Activated CD8-positive, alpha-beta memory T cell treated with anti-CD3 and anti-CD28 coated beads for 1 hour (primary cell): Measurements from ENCODE around the gene STX11.
A peak's percentile ranks its signal among the peaks of the same experiment; 100 is the strongest.
"Not testable (repeated sequence)": the region's sequence is repeated elsewhere in the genome, so short reads cannot be mapped to it uniquely, and the experiment has no call there.

ENCODE experiments used
- DNase-seq, 2 donors: peaks; one replicate each; pipeline ENCODE4 v3.0.0-alpha.2; 2020; ENCODE audit warnings: low read depth in 1 of 2; ENCODE audit errors: extremely low read depth in 1 of 2

Gene STX11

DNA sequence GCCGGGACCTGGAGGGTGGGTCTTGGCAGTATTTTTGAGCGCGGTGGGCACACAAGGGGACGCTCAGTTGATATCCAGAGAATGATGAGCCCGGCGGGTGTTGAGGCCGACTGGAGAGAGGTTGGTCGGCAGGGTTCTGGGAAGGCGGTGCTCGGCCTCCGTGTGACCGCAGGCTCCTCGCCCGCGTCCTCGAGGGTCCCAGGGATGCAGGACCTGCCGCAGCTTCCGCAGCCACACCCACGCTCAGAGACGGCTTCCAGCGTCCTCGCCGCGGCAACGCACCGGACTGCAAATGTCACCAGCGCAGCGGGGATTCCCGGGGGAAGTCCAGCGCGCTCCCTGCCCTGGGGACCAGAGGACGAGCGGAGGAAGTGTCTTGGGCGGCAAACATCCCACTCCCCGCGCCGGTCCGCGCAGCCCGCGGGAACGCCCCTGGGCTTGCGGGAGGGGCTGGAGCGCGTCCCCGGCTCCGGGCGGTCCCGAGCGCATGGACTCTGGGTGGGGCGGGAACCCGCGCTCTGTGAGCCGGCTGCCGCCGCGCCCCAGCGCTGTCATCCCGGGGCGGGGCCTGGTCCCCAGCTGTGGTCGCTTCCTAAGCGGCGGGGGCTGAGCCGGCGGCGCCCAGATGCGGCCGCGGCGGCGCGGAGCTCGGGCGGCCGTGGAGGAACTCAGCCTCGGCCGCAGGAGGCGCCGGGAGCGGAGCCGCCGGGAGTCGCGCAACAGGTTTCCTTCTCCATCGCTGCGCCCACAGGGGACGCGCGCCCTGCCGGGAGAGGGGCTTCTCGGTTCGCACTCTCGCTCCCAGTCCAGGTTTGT is at the start of gene STX11:
TSS of gene STX11 (plus strand) at position 624 of the 816 bp plus-strand sequence. CDS start 36,111 bp downstream, outside the sequence.
- DNase-seq = peak; percentile 27 to 56

- no peak for DNase-seq
These were observed 47.2 kb upstream of the STX11 start for GRCh38 chr6:144103026-144103563.

- DNase-seq = no peak
These were observed 45.8 kb upstream of the STX11 start for GRCh38 chr6:144104488-144104887.

- no peak for DNase-seq
These were observed 45.3 kb upstream of the STX11 start for GRCh38 chr6:144104898-144105487.

DNA sequence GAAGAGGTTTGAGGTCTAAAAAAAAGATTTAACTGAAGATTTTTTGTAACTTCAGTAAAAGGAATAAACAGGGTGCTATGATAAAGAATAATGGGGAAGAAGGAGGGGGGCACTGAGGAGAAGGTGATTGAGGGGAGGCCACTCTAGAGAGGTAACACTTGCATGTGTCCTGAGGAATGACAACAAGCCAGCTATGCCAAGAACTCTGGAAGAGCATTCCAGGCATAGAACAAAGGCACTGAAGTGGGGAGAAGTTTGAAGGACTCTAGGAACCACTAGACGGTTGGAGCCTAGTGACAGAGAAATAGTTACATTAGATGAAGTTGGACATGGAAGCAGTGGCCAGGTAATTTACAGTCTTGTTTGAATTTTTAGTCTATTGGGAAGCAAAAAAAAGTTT is 44.1 kb upstream of the STX11 start:
- no peak for DNase-seq

DNA sequence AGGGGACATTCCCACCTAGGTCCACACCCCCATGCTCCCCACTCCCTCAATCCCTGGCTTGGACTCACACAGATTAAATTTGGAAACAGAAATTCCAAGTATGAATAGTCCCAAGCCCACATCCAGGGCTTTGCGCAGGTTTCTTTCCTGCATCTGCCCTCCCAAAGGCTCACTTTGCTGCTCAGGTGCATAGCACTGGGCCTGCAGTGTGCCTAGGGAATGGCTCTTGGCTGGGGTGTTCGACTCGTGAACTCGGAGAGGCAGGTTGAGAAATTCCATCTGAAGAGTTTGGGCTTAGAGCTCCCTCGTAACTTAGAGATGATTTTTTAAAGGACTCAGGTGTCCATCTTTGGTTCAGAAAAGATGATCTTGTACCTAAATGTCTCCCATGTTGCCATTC is 40.1 kb upstream of the STX11 start:
- no peak for DNase-seq

- no peak for DNase-seq
These were observed 37.0 kb upstream of the STX11 start for GRCh38 chr6:144113366-144113765.

- no peak for DNase-seq
These were observed 35.1 kb upstream of the STX11 start for GRCh38 chr6:144115219-144115618.

GRCh38 chr6:144119376-144119775 is 30.9 kb upstream of the STX11 start:
- no peak for DNase-seq

GRCh38 chr6:144122861-144123260 is 27.5 kb upstream of the STX11 start:
- no peak for DNase-seq

- no peak for DNase-seq
These were observed 26.9 kb upstream of the STX11 start for GRCh38 chr6:144123421-144123820.

DNA sequence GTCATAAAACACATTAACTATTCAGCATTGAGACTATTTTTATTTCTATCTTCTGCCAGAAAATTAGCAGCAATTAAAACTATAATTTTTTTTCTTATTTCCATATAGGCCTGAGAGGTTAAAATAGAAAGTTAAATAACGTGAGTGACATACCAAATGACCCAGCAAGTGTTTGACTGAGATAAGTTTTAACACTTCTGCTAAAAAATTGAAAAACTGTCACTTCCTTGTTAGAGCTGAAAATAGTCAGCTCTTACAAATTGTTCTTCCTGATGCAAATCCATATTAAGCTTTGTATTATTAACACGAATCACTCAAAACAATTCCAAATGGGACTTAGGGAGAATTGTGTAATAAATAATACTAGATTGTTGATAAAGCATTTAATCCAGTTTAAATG is 26.5 kb upstream of the STX11 start:
- DNase-seq = no peak

- DNase-seq = no peak
These were observed 23.2 kb upstream of the STX11 start for GRCh38 chr6:144127097-144127496.

DNA sequence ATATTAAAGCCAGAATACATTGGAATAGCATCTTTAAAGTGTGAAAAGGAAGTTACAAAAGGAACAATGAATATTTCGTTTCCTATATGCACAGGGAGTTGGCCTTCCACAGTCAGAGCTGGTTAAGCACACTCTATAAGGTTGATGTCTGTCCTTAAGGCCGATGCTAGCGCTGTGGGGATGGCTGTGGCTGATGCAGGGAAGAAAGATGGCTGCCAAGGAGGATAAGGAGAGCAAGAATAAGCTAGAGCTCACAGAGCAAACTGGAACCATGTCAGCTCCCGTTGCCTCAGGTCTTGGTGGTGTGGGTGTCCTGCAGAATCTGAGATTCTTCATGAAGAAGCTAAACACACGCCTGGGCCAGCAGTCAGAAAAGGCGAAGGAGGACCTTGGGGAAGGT is 20.8 kb upstream of the STX11 start:
- no peak for DNase-seq

GRCh38 chr6:144131248-144131709 is 19.0 kb upstream of the STX11 start:
- DNase-seq = no peak

DNA sequence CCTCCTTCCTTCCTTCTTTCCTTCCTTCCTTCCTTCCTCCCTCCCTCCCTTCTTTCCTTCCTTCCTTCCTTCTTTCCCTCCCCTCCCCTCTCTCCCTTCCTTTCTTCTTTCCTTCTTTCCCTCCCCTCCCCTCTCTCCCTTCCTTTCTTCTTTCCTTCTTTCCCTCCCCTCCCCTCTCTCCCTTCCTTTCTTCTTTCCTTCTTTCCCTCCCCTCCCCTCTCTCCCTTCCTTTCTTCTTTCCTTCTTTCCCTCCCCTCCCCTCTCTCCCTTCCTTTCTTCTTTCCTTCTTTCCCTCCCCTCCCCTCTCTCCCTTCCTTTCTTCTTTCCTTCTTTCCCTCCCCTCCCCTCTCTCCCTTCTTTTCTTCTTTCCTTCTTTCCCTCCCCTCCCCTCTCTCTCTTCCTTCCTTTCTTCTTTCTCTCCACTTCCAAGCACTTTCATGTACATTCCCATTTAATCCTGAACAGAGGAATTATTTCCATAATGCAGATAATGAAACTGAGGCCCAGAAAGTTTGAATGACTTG is 18.1 kb upstream of the STX11 start:
- DNase-seq = not testable (repeated sequence)

DNA sequence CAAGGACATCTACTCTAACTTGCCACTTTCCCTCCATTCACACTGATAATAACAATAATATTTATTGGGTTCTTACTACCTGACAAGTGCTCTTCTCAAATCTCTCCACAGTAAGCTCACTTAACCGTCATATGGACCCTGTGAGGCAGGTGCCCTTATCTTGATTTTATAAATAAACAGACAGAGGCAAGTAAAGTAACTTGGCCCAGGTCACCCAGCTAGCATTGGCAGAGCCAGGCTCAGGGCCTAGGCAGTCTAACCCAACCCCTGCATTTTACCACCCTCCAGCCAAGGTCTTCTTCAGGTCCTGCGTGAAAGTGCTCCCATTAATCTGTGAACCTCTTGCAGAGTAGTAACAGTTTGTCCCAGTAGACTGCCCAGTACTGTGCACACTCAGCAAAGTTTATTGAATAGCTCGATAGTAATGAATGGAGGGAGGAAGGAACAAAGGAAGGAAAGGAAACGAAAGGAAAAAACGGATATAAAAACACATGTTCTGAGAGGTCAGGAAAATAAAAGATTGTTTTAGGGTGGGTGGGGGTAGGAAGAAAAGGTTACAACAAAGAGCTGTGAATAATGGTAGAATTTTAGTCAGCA is 17.0 kb upstream of the STX11 start:
- no peak for DNase-seq

DNA sequence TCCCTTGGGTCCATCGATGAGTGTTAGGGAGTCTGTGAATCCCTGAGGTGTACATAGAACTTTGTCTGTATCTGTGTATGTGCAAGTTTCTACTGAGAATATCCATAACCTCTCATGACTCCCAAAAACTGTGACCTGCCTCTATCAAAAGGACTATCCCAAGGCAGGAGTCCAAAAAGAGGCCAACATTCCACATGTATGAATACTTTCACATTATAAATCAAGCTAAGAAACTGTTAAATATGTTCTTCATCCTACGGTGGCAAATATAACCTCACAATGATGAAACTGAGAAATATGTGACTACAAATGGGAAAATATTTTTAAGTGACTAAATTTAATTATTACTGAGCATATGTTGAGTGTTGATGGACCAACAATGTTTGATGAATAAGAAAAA is 16.1 kb upstream of the STX11 start:
- DNase-seq = no peak

GRCh38 chr6:144134737-144135136 is 15.6 kb upstream of the STX11 start:
- DNase-seq = no peak

DNA sequence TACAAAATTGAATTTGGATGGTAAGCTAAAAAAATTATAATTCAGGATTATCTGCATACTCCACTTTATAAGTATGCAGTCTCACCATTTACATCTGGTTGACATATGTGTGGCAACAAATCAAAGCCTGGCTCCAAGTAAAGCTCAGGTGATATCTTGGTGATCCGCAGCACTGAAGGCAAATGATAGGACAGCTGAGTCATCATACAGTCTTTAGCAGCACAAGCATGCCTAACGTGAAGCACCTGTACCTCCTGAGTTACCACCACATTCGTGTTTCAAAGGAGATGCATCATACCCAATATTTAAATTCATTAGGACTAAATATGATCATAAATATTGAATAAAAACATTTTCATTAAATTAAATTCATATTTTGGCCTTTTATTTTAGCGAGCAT is 11.8 kb upstream of the STX11 start:
- no peak for DNase-seq

DNA sequence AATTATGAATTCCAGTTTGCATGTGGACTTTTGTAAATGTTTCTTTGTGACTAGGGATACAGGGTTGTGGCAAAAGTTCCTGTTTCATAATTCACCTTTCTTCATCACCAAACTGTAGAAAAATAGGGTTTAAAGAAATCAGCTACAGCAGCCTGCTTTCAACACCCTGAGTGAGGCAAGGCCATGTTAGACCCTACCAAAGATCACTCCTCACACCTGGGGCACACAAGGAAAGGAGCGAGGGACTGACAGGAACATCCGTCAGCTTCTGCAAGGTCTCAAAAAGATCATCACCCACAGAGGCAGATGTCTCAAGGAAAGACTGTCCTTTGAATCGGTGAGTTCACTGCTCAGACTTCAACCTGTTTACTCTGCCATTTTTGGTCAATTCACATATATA is 10.5 kb upstream of the STX11 start:
- DNase-seq = no peak

GRCh38 chr6:144140867-144141266 is 9.4 kb upstream of the STX11 start:
- no peak for DNase-seq
